Ectodermal cell (in vitro differentiated cells): ENCODE data around the gene PDLIM3.
"Not testable (repeated sequence)": the region's sequence is repeated elsewhere in the genome, so short reads cannot be mapped to it uniquely, and the experiment has no call there.

Experiments used
- H3K27ac ChIP-seq: 2 replicates; pipeline ENCODE4 v1.7.0; 2013; ENCODE audit warnings: mild to moderate bottlenecking, low read depth, low read length; ENCODE audit not compliant: insufficient read depth, poor library complexity, severe bottlenecking
- H3K27me3 ChIP-seq: 2 replicates; pipeline ENCODE4 v1.7.0; 2013; ENCODE audit warnings: mild to moderate bottlenecking, low read length; ENCODE audit not compliant: insufficient read depth, control insufficient read depth, poor library complexity, severe bottlenecking
- H3K36me3 ChIP-seq: one replicate; pipeline ENCODE4 v1.7.0; 2013; ENCODE audit warnings: low read length; ENCODE audit not compliant: control insufficient read depth, insufficient read depth
- H3K4me1 ChIP-seq: one replicate; pipeline ENCODE4 v1.7.0; 2013; ENCODE audit warnings: low read length; ENCODE audit not compliant: control insufficient read depth, insufficient read depth
- H3K4me3 ChIP-seq: 2 replicates; pipeline ENCODE4 v1.7.0; 2013; ENCODE audit warnings: low read depth, low read length, control low read depth; ENCODE audit not compliant: insufficient read depth
- H3K9me3 ChIP-seq: 2 replicates; pipeline ENCODE4 v1.7.0; 2013; ENCODE audit warnings: mild to moderate bottlenecking, low read length, moderate library complexity; ENCODE audit not compliant: control insufficient read depth
- WGBS, 2 experiments: methylation state at CpG; one replicate each; pipeline ENCODE4 v1.1.7; 2013; ENCODE audit warnings: missing lambda C conversion rate in 2 of 2; 5-methylcytosine and 5-hydroxymethylcytosine counted together

Gene PDLIM3

DNA sequence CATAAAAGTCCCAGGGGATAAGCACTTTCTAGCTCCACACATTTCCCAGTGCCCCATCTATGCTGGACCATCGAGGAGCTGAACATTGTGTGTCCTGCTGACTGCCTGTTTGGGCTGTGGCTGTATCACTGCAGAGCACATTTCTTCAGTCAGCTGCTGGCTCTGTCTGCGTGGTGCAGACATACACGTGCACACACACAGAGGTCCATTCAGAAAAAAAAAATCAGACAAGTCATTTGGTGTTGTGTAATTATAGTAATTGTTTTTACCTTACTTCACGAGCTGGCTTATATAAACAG lies 1.1 kb upstream of the PDLIM3 start:
- 70 to 80% methylated on average over 2 to 4 of the region's 4 CpGs for WGBS, 2 experiments
- Histone ChIP-seq H3K27ac (no peak overlapping the region), H3K36me3 (no peaks in the 10 kb centered on the region), H3K27me3 (peaks cover 40% of the 10 kb centered on the region), H3K9me3 (no peaks in the 10 kb centered on the region), H3K4me3 (no peak overlapping the region), H3K4me1 (peaks cover 6% of the 10 kb centered on the region)

- no peaks in the 10 kb centered on the region for H3K36me3 ChIP-seq
- peaks cover 6% of the 10 kb centered on the region for H3K4me1 ChIP-seq
- no peaks in the 10 kb centered on the region for H3K9me3 ChIP-seq
- WGBS, 2 experiments: 15 to 16% methylated on average over 28 to 32 of the region's 32 CpGs
- H3K4me3 ChIP-seq: peak overlapping the region; percentile 50
- peaks cover 40% of the 10 kb centered on the region for H3K27me3 ChIP-seq
- H3K27ac ChIP-seq: no peak overlapping the region
These were observed 504 bp upstream of the PDLIM3 start for GRCh38 chr4:185535612-185536410.

- no peak overlapping the region for H3K27ac ChIP-seq
These were observed 819 bp downstream of the PDLIM3 start for GRCh38 chr4:185534511-185534865.

DNA sequence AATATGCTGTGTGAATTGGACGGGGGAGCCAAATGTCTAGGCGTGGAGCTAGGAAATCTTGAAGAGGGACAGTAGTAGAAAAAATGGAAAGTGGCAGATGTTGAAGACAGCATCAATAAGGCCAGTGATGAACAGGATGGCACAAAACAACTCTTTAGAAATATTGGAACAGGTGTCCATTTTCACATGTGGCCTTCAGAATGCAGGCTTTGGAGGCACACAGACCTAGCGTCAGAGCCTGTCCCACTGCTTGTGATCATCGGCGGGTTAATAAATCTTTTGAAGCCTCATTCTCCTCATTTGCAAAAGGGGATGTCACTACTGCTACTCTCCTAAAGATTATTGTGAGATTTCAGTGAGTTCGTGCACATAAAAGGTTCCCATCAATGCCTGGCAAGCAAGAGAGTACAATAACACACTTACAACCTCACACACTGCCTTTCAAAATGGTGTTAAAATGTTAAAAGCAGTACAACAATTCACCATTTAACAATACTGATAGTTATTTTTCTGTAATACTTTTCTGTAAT lies 2.4 kb downstream of the PDLIM3 start:
- Histone ChIP-seq H3K27ac (no peak overlapping the region), H3K4me1 (no peaks in the 10 kb centered on the region), H3K4me3 (no peak overlapping the region), H3K36me3 (no peaks in the 10 kb centered on the region), H3K9me3 (no peaks in the 10 kb centered on the region), H3K27me3 (peaks cover 40% of the 10 kb centered on the region)
- 94 to 95% methylated on average over 6 of the region's 6 CpGs for WGBS, 2 experiments

More at GRCh38 chr4:185534511-185534865, 819 bp downstream of the PDLIM3 start:
- Histone ChIP-seq H3K4me1 (no peaks in the 10 kb centered on the region), H3K4me3 (peak overlapping the region; percentile 50), H3K27me3 (peaks cover 40% of the 10 kb centered on the region), H3K9me3 (no peaks in the 10 kb centered on the region), H3K36me3 (no peaks in the 10 kb centered on the region)
- 3% methylated on average over 10 of the region's 10 CpGs for WGBS, 2 experiments

GRCh38 chr4:185532293-185532692 lies 3.0 kb downstream of the PDLIM3 start:
- 81 to 84% methylated on average over 7 of the region's 7 CpGs for WGBS, 2 experiments
- Histone ChIP-seq H3K4me3 (no peak overlapping the region), H3K27ac (no peak overlapping the region), H3K9me3 (no peaks in the 10 kb centered on the region), H3K36me3 (no peaks in the 10 kb centered on the region), H3K4me1 (no peaks in the 10 kb centered on the region), H3K27me3 (peaks cover 40% of the 10 kb centered on the region)

DNA sequence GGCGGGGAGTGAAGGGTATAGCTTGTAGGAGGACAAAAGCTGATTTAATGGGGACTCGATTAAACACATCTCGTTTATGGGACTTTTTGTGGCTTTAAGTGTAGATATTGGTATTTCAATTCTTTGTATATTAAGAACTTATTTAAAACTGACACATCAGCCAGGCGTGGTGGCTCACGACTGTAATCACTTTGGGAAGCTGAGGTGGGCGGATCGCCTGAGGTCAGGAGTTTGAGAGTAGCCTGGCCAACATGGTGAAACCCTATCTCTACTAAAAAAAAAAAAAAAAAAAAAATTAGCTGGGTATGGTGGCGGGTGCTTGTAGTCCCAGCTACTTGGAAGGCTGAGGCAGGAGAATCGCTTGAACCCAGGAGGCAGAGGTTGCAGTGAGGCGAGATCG lies 3.7 kb downstream of the PDLIM3 start:
- H3K9me3 ChIP-seq, H3K4me1 ChIP-seq, H3K27ac ChIP-seq, H3K4me3 ChIP-seq, H3K36me3 ChIP-seq: not testable (repeated sequence)
- peaks cover 37% of the 10 kb centered on the region for H3K27me3 ChIP-seq
- 89 to 92% methylated on average over 11 of the region's 11 CpGs for WGBS, 2 experiments

DNA sequence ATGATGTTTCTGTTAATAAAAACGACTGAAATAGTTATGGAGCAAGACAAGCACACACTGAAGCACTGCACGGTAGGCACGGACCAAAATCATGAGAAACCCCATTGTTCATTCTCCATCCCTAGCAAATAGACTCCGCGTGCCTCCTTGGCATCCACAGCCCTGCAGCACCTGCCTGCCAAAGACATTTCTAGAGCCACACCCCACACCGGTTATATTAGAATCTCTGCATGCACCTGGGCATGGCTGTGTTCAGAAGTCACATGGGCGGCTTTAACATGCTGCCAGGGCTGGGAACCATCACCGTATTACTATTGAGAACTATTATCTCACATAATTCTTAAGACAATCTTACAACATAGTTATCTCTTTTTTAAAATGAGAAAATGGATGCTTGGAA lies 5.9 kb downstream of the PDLIM3 start:
- no peak overlapping the region for H3K27ac ChIP-seq
- no peaks in the 10 kb centered on the region for H3K9me3 ChIP-seq
- H3K36me3 ChIP-seq: no peaks in the 10 kb centered on the region
- H3K27me3 ChIP-seq: peaks cover 14% of the 10 kb centered on the region
- H3K4me3 ChIP-seq: no peak overlapping the region
- WGBS, 2 experiments: 91 to 92% methylated on average over 8 of the region's 8 CpGs
- no peaks in the 10 kb centered on the region for H3K4me1 ChIP-seq

GRCh38 chr4:185524888-185525863 lies 10.1 kb downstream of the PDLIM3 start:
- H3K27ac ChIP-seq: no peak overlapping the region
- H3K4me3 ChIP-seq: no peak overlapping the region
- H3K27me3 ChIP-seq: no peaks in the 10 kb centered on the region
- no peaks in the 10 kb centered on the region for H3K9me3 ChIP-seq
- H3K4me1 ChIP-seq: no peaks in the 10 kb centered on the region
- H3K36me3 ChIP-seq: no peaks in the 10 kb centered on the region
- WGBS, 2 experiments: 96 to 97% methylated on average over 5 of the region's 5 CpGs

GRCh38 chr4:185523862-185524261 lies 11.4 kb downstream of the PDLIM3 start:
- H3K9me3 ChIP-seq: no peaks in the 10 kb centered on the region
- H3K27me3 ChIP-seq: no peaks in the 10 kb centered on the region
- H3K4me3 ChIP-seq: no peak overlapping the region
- no peaks in the 10 kb centered on the region for H3K4me1 ChIP-seq
- no peak overlapping the region for H3K27ac ChIP-seq
- 79 to 80% methylated on average over 7 of the region's 7 CpGs for WGBS, 2 experiments
- no peaks in the 10 kb centered on the region for H3K36me3 ChIP-seq

- no peaks in the 10 kb centered on the region for H3K4me1 ChIP-seq
- no peaks in the 10 kb centered on the region for H3K9me3 ChIP-seq
- H3K27me3 ChIP-seq: no peaks in the 10 kb centered on the region
- WGBS, 2 experiments: no CpG with 5 or more reads among the region's 2 CpGs
- H3K4me3 ChIP-seq: no peak overlapping the region
- H3K27ac ChIP-seq: no peak overlapping the region
- no peaks in the 10 kb centered on the region for H3K36me3 ChIP-seq
These were observed 12.9 kb downstream of the PDLIM3 start for GRCh38 chr4:185522451-185522850.
